DMS 273 (cell line): ENCODE results near the gene XPO1.

Source experiments
- DNase-seq: peaks from one replicate; lab custom pipeline; 2025; ENCODE audit not compliant: unreplicated experiment; lab: John Stamatoyannopoulos, UW

XPO1 gene

GRCh38 chr2:61437170-61437569, 101.0 kb downstream of the XPO1 start:
- no peak for DNase-seq

GRCh38 chr2:61436092-61436491, 102.1 kb downstream of the XPO1 start:
- DNase-seq, result no peak

- DNase-seq, result no peak
Observed at GRCh38 chr2:61435291-61435690, 102.9 kb downstream of the XPO1 start.

- DNase-seq, result no peak
Observed at GRCh38 chr2:61434314-61434713, 103.8 kb downstream of the XPO1 start.

GRCh38 chr2:61433606-61434005, 104.5 kb downstream of the XPO1 start:
- DNase-seq, result peak; percentile 9

- DNase-seq, result no peak
Observed at GRCh38 chr2:61432990-61433389, 105.2 kb downstream of the XPO1 start.

- no peak for DNase-seq
Observed at GRCh38 chr2:61431345-61431744, 106.8 kb downstream of the XPO1 start.
